DOHH2 (cell line): ENCODE data around the gene CORT.

ENCODE experiments used
- EZH2phosphoT487 ChIP-seq: fragments of 200-600 bp; sonication (generic); IDR thresholded peaks from 2 replicates; pipeline ENCODE4 v1.6.1; 2017; ENCODE audit warnings: borderline replicate concordance, mild to moderate bottlenecking, antibody characterized with exemption, low read length, moderate library complexity, mixed read lengths
- TF ChIP-seq, protein P1 (sequence below): fragments of 200-600 bp; sonication (generic); IDR thresholded peaks from one replicate; pipeline ENCODE4 v1.5.1; 2014; ENCODE audit warnings: antibody characterized with exemption, mild to moderate bottlenecking, low read depth, low read length; ENCODE audit not compliant: poor library complexity, severe bottlenecking

GRCh38 chr1:10424651-10425050, 25.2 kb upstream of the CORT start:
- TF ChIP-seq, protein P1, sequence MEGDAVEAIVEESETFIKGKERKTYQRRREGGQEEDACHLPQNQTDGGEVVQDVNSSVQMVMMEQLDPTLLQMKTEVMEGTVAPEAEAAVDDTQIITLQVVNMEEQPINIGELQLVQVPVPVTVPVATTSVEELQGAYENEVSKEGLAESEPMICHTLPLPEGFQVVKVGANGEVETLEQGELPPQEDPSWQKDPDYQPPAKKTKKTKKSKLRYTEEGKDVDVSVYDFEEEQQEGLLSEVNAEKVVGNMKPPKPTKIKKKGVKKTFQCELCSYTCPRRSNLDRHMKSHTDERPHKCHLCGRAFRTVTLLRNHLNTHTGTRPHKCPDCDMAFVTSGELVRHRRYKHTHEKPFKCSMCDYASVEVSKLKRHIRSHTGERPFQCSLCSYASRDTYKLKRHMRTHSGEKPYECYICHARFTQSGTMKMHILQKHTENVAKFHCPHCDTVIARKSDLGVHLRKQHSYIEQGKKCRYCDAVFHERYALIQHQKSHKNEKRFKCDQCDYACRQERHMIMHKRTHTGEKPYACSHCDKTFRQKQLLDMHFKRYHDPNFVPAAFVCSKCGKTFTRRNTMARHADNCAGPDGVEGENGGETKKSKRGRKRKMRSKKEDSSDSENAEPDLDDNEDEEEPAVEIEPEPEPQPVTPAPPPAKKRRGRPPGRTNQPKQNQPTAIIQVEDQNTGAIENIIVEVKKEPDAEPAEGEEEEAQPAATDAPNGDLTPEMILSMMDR, result no peak
- TF ChIP-seq EZH2phosphoT487, result no peak
